ENCODE data around the gene RGS7BP. TPM values are rescaled to one million over a fixed set of nuclear protein-coding genes. Genes with fewer than 3 reads are reported as not detected.

Gene RGS7BP
- total RNA-seq, 4 donors from 2014 or later = 2.3 to 19.4 (median 7.2) TPM

DNA sequence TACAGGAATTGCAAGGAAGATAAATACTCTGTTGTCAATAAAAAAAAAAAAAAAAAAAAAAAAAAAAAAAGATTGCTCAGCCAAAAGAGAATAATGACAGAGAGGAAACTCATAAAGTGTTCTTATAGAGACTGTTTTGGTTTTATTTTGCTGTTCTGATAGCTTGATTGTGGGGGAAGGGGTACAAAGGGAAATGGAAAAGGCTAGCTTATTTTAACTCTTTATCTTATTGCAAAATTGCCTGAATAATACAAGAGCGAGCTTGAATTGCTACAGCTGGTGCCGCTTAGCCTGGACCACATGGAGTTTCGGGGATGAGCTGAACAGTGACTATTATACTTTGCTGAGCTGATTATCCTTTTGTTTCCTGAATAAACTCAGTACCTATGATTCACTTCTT is 153.5 kb downstream of the RGS7BP start:
- Histone ChIP-seq H3K27ac (no peak overlapping the region), H3K4me3 (no peak overlapping the region), H3K27me3 (no peaks in the 10 kb centered on the region), H3K36me3 (no peaks in the 10 kb centered on the region), H3K9me3 (no peaks in the 10 kb centered on the region), H3K4me1 (no peaks in the 10 kb centered on the region)
- no peak for DNase-seq
- TF ChIP-seq POLR2A (IDR thresholded peaks at IDR 0.05) (no peak), CTCF (IDR thresholded peaks at IDR 0.05) (no peak)
- intact Hi-C loops (cut with DNase I; ENCODE audit: low total_unique reads) = no loop called here

Small RNAs within 50 kb of the gene (small RNA-seq; reads per million reads assigned to genes)
- not detected for gene RN7SL169P
- gene RNU6-294P = not detected

Other genes with a start within 250 kb of the RGS7BP start
- gene SHISAL2B, start 184.5 kb downstream of the RGS7BP start, total RNA-seq = not detected